HG03103 (cell line): Measurements from ENCODE around the gene BCAS3.
"Not testable (repeated sequence)": the region's sequence is repeated elsewhere in the genome, so short reads cannot be mapped to it uniquely, and the experiment has no call there.

Experiments used
- ATAC-seq: cut with Tn5 transposase; IDR thresholded peaks from one replicate; pipeline ENCODE4 v1.9.1; 2021; ENCODE audit warnings: low read depth; ENCODE audit not compliant: unreplicated experiment

BCAS3 gene

GRCh38 chr17:60971515-60972369 is 294.1 kb downstream of the BCAS3 start:
- ATAC-seq = peak; percentile 61

- not testable (repeated sequence) for ATAC-seq
These were observed 299.2 kb downstream of the BCAS3 start for GRCh38 chr17:60976861-60977260.

DNA sequence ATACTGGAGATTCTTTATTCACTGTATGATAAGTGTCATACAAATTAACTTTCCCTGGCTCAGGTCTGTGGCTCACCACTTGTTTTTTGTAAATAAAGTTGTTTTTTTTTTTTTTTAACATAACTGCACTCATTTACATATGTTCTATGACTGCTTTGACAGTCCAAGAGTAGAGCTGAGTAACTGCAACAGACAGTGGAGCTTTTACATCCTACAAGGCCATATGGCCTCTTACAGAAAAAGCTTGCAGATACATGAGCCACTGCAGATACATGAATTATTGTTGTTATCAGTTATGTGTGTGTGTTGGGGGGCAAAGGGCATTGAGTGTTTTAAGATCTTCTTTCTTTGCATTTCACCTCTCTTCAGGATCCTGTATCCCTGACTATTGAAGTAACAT is 311.7 kb downstream of the BCAS3 start:
- no peak for ATAC-seq

- no peak for ATAC-seq
These were observed 312.2 kb downstream of the BCAS3 start for GRCh38 chr17:60989846-60990245.

- ATAC-seq = no peak
These were observed 315.8 kb downstream of the BCAS3 start for GRCh38 chr17:60993497-60993896.

DNA sequence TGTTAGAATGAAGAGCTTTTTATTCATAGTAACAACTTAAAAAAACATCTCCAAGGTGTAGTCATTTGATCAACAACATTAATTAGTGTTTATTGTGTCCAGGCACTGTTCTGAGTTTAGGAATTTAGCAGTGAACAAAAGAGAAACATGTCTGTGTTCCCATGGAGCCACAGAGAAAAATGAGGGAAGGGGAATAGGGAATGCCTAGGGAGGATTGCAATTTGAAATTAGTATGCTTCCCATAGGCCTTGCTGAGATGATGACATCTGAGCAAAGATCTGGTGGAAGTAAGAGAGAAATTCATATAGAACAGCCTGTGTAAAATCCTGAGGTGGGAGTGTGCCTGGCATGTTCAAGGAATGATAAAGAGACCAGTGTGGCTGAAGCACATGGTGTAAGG is 318.0 kb downstream of the BCAS3 start:
- ATAC-seq = no peak

- ATAC-seq = no peak
These were observed 323.3 kb downstream of the BCAS3 start for GRCh38 chr17:61000911-61001310.

- ATAC-seq = no peak
These were observed 324.7 kb downstream of the BCAS3 start for GRCh38 chr17:61002316-61002736.

- no peak for ATAC-seq
These were observed 327.7 kb downstream of the BCAS3 start for GRCh38 chr17:61005358-61005757.

DNA sequence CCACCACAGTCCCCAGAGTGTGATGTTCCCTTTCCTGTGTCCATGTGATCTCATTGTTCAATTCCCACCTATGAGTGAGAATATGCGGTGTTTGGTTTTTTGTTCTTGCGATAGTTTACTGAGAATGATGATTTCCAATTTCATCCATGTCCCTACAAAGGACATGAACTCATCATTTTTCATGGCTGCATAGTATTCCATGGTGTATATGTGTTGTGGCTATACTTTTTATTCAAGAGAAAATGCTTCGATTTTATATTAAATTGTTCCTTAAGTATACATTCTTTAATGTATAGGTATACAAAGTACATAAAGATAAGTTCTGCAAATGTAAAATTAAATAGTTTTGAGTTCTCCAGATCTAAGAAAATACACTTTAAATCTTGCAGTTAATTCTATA is 328.3 kb downstream of the BCAS3 start:
- ATAC-seq = not testable (repeated sequence)

DNA sequence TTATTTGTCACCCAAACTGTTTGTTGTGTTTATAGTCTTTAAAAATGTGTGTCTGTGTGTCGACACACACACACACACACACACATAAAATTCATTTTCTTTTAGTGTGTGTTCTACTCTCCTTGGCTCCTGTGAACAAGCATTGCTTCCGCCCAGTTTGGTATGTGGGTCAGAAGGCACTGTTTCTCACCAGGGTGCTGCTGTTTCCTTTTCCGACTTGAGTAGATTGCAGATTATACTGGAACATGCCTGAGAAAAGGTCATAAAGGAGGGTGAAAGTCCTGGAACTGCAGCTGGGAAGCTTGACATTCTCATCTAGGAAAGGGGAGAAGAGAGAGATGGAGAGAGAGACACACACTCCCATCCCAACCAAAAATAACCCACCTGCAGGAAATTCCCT is 330.3 kb downstream of the BCAS3 start:
- ATAC-seq = no peak

DNA sequence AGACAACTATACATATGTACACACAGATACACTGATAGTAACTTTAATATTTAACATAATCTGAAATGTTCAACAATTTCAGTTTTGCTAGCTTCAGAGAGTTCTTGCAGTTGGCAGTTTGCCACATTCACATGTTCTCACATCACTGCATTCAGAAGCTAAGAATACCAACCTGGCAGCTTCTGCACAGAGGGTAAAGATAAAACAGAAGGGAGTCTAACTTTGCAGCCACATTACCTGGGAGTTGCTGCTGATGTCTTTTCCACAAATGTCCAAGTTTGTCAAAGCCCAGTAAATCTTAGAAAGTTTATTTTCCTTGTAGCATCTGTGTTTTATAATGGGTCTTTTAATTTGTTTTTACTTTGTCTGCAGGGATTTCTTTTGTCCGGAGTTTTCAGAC is 332.0 kb downstream of the BCAS3 start:
- ATAC-seq = no peak

DNA sequence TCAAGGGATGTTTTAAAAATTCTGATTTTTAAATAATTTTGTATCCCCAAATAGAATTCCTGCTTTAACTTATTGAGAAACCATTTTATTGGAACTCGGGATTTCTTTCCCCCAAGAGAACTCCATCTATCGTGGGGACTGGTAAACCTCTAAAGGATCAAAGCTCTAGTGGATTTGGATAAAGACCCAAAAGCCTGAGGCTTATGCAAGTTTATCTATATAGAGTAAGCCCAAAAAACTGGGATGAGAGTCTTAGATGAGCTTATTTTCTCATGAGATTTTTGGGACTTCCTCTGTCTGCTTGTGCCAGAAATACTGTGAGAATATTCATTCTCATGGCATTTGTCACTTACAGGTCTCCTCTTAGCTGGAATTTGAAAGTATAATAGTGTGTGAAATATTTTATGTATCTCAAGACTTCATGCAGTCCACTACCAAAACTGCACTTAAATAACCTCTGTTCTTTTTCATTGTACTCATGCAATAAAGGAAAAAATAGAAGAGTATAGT is 333.1 kb downstream of the BCAS3 start:
- ATAC-seq = no peak

DNA sequence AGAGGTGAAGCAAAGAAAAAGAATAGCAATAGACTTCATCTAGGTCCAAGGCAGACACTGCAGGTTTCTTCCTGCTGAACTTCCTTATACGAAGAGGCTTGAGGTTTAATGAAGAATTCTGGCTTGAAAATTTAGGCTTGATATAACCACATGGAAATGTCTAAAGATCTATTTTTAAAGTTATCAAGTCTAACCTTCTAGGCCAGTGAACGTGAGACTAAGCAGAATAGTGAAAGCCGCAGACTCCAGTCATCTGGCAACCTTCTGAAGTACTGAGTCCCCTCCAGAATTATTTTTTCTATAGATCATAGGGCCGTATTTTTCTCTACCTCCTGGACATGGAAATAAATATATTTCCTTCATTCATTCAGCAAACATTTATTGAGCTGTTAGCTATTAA is 333.6 kb downstream of the BCAS3 start:
- ATAC-seq = no peak

DNA sequence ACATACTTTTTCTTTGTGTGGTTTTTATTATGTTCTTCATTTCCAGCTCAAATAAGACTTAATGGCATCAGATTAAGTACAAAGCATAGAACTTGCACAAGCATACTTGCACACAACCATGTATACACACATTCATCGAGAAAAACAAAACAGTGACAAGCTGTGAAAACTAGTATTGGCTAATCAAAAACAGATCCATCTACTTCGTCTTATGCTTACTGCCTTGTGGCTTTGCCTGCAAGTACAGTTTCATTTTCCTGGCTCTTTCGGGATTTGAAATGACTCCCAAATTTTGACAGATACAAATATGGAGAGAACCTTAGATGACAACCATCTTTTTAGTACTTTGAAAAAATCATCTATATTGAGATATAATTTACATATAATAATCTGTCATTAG is 338.3 kb downstream of the BCAS3 start:
- ATAC-seq = no peak

GRCh38 chr17:61017317-61018006 is 339.8 kb downstream of the BCAS3 start:
- ATAC-seq = no peak

DNA sequence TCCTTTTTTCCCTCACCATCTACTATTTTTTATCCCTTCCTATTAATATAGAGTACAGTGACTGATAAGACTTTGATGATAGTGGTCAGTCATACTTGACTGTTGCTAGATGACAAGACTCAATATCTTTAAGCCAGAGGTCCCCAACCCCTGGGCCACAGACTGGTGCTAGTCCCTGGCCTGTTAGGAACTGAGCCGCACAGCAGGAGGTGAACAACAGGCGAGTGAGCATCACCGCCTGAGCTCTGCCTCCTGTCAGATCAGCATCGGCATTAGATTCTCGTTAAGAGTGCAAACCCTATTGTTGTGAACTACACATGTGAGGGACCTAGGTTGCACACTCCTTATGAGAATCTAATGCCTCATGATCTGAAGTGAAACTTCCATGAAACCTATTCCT is 341.3 kb downstream of the BCAS3 start:
- no peak for ATAC-seq

DNA sequence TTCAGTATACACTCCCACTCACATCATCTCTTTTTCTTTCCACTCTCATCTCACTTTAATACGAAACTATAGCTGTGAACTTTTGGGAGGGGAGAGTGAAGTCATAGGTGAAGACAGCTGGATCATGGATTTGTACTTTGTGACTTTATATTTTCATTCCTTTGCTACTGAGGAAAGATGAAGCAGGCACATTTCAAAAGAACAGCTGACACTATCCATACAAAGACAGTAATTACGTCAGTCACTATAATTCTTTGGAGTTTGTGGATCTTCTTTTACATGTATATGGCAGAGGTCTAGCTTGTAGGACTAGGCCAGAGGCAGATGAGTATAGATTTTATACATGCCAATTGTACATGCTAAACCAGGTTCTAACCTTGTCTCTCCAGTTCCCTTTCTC is 346.3 kb downstream of the BCAS3 start:
- no peak for ATAC-seq

DNA sequence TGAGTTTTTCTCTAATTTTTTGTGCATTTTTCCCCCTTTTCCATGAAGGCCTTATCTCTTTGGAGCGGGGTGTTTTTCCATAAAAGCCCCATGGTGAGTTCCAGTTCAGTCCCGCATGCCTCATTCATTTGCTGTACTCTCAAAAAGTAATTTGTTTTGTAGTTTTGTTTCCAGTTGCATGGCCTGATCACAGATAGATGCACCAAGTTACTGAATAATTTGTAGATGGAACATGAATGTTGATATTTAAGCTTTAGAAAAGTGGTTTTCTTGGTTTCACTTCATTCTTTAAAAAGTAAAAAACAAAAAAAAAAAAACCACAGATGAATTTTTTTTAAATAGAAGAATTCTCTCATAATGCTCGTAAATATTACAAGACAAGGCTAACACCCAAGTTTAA is 349.2 kb downstream of the BCAS3 start:
- ATAC-seq = no peak

DNA sequence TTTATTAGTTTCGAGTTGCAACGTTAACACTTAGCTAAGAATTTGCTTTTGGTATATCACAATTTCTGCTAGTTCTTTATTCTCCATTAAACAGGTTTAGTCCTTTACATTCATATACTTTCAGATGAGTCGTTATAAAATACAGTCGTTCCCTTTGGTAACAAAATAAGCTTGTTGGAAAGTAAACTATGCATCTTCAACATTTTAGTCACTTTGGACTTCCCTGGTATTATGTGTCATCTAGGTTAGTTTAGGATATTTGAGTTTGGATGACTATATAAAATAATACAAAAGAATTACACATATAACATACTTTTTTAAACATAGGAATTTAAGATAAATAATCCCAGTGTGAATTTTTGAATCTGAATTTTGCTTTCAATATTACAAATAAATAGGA is 351.5 kb downstream of the BCAS3 start:
- ATAC-seq = no peak

DNA sequence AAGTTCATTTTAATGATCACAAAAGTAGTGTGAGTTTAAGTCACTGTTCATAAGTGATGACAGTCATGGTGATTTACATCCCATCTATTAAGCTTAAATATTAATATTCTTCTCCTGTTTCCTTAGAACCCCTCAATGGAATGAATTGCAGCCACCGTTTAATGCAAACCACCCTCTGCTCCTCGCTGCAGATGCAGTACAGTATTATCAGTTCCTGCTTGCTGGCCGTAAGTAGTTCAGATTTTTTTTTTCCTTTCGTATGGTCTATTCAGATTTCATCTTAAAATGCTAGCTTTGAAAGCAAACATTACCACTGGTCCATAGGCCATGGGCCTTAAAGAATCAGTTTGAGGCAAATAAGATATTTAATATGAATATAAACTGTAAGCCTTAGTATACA is 363.0 kb downstream of the BCAS3 start:
- no peak for ATAC-seq

- not testable (repeated sequence) for ATAC-seq
These were observed 364.7 kb downstream of the BCAS3 start for GRCh38 chr17:61042348-61042747.
